Spleen (tissue), 11 donors: ENCODE results near the gene SLIT3. TPM values are rescaled to one million over a fixed set of nuclear protein-coding genes. Genes with fewer than 3 reads are reported as not detected.

Experiments used
- DNase-seq: peaks from one replicate; pipeline ENCODE4 v3.0.0-alpha.2; 2020
- H3K27ac ChIP-seq, 8 donors: fragments of 200-600 bp; sonication (generic) in 7 of 8; 1 replicate in 4 of 8; 2 replicates in 4 of 8; pipeline versions ENCODE4 v1.5.0 to v1.8.0; 2016 to 2021; ENCODE audit warnings: inconsistent platforms in 4 of 8, mild to moderate bottlenecking in 4 of 8, moderate library complexity in 1 of 8
- H3K27me3 ChIP-seq, 7 donors: fragments of 200-600 bp; sonication (generic) in 6 of 7; replicated peaks in 1 of 7; 1 replicate in 4 of 7; 2 replicates in 3 of 7; pipeline versions ENCODE4 v1.5.0 to v1.8.0; 2016 to 2021; ENCODE audit warnings: inconsistent platforms in 3 of 7, mild to moderate bottlenecking in 1 of 7
- H3K36me3 ChIP-seq, 6 donors: fragments of 200-600 bp; sonication (generic) in 5 of 6; 1 replicate in 4 of 6; 2 replicates in 2 of 6; pipeline versions ENCODE4 v1.5.0 to v1.8.0; 2016 to 2021; ENCODE audit warnings: inconsistent platforms in 2 of 6
- H3K4me1 ChIP-seq, 6 donors: fragments of 200-600 bp; sonication (generic) in 5 of 6; 1 replicate in 3 of 6; 2 replicates in 3 of 6; pipeline versions ENCODE4 v1.5.0 to v1.8.0; 2016 to 2021; ENCODE audit warnings: inconsistent platforms in 3 of 6
- H3K4me3 ChIP-seq, 8 donors: fragments of 200-600 bp; sonication (generic) in 7 of 8; 1 replicate in 4 of 8; 2 replicates in 4 of 8; pipeline versions ENCODE4 v1.5.0 to v1.8.0; 2016 to 2021; ENCODE audit warnings: inconsistent platforms in 4 of 8, mild to moderate bottlenecking in 4 of 8, moderate library complexity in 2 of 8
- H3K9me3 ChIP-seq, 8 donors: fragments of 200-600 bp; sonication (generic) in 7 of 8; 1 replicate in 4 of 8; 2 replicates in 4 of 8; pipeline versions ENCODE4 v1.5.0 to v1.8.0; 2016 to 2021; ENCODE audit warnings: inconsistent platforms in 4 of 8
- POLR2A ChIP-seq, 3 donors: fragments of 450-650 bp; IDR thresholded peaks; one replicate each; pipeline ENCODE4 v1.5.1; 2017; ENCODE audit warnings: antibody characterized with exemption in 3 of 3, mild to moderate bottlenecking in 1 of 3
- POLR2AphosphoS5 ChIP-seq, 3 donors: sonication (generic); formaldehyde crosslinking; IDR thresholded peaks; one replicate each; pipeline ENCODE4 v1.5.1; 2017; ENCODE audit warnings: antibody characterized with exemption in 3 of 3
- WGBS, 5 donors: extraction: QIAGEN DNeasy Blood & Tissue Kit in 3 of 5; methylation state at CpG; one replicate each; pipeline versions ENCODE4 v1.1.5 to v1.1.7; 2013 to 2018; 5-methylcytosine and 5-hydroxymethylcytosine counted together
- intact Hi-C: fragments of 100-400 bp; cut with DNase I; formaldehyde crosslinking; loops from one replicate; pipeline ENCODE4 v1.15.0; 2023; ENCODE audit warnings: low total_unique reads
- polyA plus RNA-seq, 3 donors: library from polyadenylated mRNA; stranded (reverse); fragments of 200-250 nt; gene quantifications; one replicate each; pipeline ENCODE4 v1.2.1, GENCODE V29; 2013
- total RNA-seq, 7 donors: library from RNA; depleted of rRNA in 3 of 7; stranded (reverse); fragments of >200 nt in 3 of 7; fragmentation: NEBNext Ultra II Directional in 4 of 7; extraction: Animal tissue kit (Norgen Biotek cat#: 25700) in 4 of 7; gene quantifications; one replicate each; pipeline versions ENCODE4 v1.1.0 to v1.2.1, GENCODE V29; 2016 to 2021
- TF ChIP-seq, protein P1 (sequence below), 11 experiments: fragments of 200-600 bp in 7 of 11; fragments of 450-650 bp in 4 of 11; sonication (generic) in 4 of 11; IDR thresholded peaks in 8 of 11; conservative IDR thresholded peaks in 3 of 11; 1 replicate in 7 of 11; 2 replicates in 4 of 11; pipeline versions ENCODE4 v1.4.0 to v1.8.0; 2016 to 2021; ENCODE audit warnings: antibody characterized with exemption in 11 of 11, inconsistent platforms in 4 of 11, mild to moderate bottlenecking in 1 of 11
- donor health status: healthy with polysubstance abuse.
- donor health status: DM: no; HTN: no; CAD: no; lungs with moderate emphysema.
- donor health status: DM: no; HTN: no; CAD: no.
- donor health status: Bipolar disorder and iron deficiency.
- donor health status: healthy.
- donor health status: DM: no; HTN: no; CAD: no.
- donor health status: DM: yes; HTN: yes; CAD: no.

The SLIT3 gene
- total and polyA plus RNA-seq, 10 donors, result 0.33 to 54.0 (median 13.2) TPM

DNA sequence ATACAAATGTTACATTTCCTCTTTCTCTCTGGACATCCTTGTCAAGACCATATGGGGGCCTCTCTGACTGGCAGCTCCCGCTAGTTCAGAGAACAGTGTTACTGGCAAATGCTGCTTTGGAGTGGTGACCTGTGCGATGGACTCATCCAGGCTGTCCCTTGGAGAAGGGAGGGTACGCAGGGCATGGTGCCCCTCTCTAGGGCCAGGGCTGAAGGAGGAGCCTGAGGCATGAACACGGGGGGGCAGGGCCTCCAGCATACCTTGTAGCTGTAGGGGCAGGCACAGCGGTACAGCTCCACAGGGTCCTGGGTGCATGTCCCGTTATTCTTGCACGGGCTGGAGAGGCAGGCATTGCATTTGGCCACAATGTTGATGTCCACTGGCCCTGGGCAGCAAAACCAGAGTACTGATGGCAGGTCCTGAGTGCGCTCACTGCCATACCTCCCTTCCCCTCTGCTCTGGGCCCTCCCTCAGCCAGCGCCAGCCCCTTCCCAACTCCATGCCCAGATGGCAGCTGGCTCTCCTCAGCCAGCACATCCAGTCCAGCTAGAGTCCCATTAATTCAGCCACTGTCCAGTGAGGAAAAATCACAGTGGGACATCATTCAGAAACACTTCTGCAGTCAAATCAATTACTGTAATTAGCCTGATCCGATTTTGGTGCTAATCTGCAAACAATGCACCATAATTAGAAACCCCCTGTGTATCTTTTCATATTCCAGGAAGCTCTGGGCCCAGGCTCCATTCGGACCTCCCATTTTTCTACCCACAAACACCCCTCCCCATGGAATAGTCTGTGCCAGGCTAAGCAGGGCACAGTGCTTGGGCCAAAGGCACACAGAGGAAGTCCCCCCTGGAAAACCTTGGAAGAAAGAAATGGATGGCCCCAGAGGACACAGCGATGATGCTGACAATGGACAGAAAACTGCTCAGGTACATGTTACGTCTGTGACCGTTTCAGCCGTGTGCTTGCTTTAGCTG, 592.9 kb downstream of the SLIT3 start:
- TF ChIP-seq POLR2A (IDR thresholded peaks at IDR 0.05) (no peak), POLR2AphosphoS5 (IDR thresholded peaks at IDR 0.05) (no peak)
- TF ChIP-seq, protein P1, sequence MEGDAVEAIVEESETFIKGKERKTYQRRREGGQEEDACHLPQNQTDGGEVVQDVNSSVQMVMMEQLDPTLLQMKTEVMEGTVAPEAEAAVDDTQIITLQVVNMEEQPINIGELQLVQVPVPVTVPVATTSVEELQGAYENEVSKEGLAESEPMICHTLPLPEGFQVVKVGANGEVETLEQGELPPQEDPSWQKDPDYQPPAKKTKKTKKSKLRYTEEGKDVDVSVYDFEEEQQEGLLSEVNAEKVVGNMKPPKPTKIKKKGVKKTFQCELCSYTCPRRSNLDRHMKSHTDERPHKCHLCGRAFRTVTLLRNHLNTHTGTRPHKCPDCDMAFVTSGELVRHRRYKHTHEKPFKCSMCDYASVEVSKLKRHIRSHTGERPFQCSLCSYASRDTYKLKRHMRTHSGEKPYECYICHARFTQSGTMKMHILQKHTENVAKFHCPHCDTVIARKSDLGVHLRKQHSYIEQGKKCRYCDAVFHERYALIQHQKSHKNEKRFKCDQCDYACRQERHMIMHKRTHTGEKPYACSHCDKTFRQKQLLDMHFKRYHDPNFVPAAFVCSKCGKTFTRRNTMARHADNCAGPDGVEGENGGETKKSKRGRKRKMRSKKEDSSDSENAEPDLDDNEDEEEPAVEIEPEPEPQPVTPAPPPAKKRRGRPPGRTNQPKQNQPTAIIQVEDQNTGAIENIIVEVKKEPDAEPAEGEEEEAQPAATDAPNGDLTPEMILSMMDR (IDR thresholded peaks at IDR 0.05 in 8 of 11, conservative IDR thresholded peaks at IDR 0.05 in 3 of 11), result no peak
- Histone ChIP-seq H3K27me3 (no peaks in the 10 kb centered on the region), H3K4me1 (no peaks in the 10 kb centered on the region), H3K9me3 (no peaks in the 10 kb centered on the region), H3K36me3 (no peaks in the 10 kb centered on the region), H3K4me3 (no peak overlapping the region), H3K27ac (no peak overlapping the region)
- no peak for DNase-seq
- WGBS, 5 donors, result 80 to 92% (median 84%) methylated on average over 14 to 15 of the region's 15 CpGs
- intact Hi-C loops, result no loop called here

DNA sequence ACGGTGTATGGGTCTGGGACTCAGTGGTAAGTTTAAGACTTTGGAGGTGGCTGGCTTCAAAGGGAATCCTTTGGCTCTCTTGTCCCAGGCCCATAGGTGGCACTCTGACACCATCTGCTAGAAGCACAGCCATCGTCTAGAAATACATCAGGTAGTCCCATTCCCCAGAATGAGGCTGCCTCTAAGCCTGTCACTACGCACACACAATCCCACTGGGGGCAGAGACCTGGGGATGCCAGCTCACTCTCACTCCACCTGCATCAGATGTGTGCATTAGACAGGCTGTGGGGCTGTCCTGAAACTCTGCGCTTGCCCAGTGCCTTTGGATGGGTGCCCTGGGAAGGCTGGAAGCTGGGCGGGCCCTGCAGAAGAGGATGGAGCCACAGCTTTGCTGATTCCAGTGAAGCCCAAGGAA, 594.3 kb downstream of the SLIT3 start:
- Histone ChIP-seq H3K9me3 (no peaks in the 10 kb centered on the region), H3K4me1 (no peaks in the 10 kb centered on the region)
- DNase-seq, result no peak

DNA sequence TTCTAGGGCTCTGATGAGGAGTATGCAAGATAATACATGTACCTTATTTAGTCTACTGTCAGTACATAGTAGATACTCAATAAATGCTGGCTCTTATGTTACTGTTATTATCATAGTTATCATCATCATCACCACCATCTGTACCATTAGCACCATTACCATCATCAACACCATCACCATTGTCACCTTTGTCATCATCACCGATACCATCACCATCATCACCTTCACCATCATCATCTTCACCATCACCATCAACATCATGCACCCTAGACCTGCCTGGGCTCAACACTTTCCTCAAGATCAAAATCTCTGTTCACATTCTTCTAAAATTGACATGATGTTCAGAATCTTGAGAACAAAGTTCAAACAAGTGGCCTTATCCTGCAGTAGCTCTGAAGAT, 595.6 kb downstream of the SLIT3 start:
- TF ChIP-seq, protein P1 (IDR thresholded peaks at IDR 0.05 in 8 of 11, conservative IDR thresholded peaks at IDR 0.05 in 3 of 11), result no peak
- no peak for TF ChIP-seq POLR2A (IDR thresholded peaks at IDR 0.05)
- TF ChIP-seq POLR2AphosphoS5 (IDR thresholded peaks at IDR 0.05), result no peak
- Histone ChIP-seq H3K4me3 (no peak overlapping the region), H3K27me3 (no peaks in the 10 kb centered on the region), H3K36me3 (no peaks in the 10 kb centered on the region), H3K27ac (no peak overlapping the region), H3K9me3 (no peaks in the 10 kb centered on the region), H3K4me1 (no peaks in the 10 kb centered on the region)
- 95 to 100% (median 98%) methylated on average over 1 of the region's 1 CpG for WGBS, 5 donors
- DNase-seq, result no peak
- intact Hi-C loops, result no loop called here

More for the DNA sequence above, 594.3 kb downstream of the SLIT3 start:
- intact Hi-C loops, result no loop called here
- Histone ChIP-seq H3K4me3 (no peak overlapping the region), H3K27me3 (no peaks in the 10 kb centered on the region), H3K36me3 (no peaks in the 10 kb centered on the region), H3K27ac (no peak overlapping the region)
- TF ChIP-seq POLR2A (IDR thresholded peaks at IDR 0.05), result no peak
- TF ChIP-seq, protein P1 (IDR thresholded peaks at IDR 0.05 in 8 of 11, conservative IDR thresholded peaks at IDR 0.05 in 3 of 11), result peak in 4 of 11 experiments; percentile 17 to 41 (median 24)
- TF ChIP-seq POLR2AphosphoS5 (IDR thresholded peaks at IDR 0.05), result no peak
- 70 to 79% (median 75%) methylated on average over 5 of the region's 5 CpGs for WGBS, 5 donors

DNA sequence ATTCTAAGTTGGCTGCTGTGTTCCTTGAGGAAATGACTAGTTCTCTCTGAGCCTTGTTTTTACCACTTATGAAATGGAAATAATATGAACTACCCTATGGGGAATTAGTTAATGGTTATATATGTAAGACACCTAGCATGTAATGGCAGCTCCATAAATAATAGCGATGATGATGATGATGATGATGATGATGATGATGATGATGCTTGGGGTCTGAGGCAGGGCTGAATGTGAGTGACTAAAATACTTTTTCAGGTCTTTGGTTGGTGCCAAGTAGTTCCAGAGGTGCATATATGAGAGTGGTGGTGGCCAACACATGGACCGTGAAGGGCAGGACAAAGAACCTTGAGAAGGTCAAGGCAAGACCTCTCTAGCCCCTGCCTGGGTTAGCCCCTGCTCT, 598.4 kb downstream of the SLIT3 start:
- Histone ChIP-seq H3K9me3 (no peaks in the 10 kb centered on the region), H3K36me3 (no peaks in the 10 kb centered on the region), H3K27ac (no peak overlapping the region), H3K4me3 (no peak overlapping the region), H3K4me1 (peaks cover 0 to 9% (median 0%) of the 10 kb centered on the region in 6 donors), H3K27me3 (no peaks in the 10 kb centered on the region)
- TF ChIP-seq POLR2A (IDR thresholded peaks at IDR 0.05) (no peak), POLR2AphosphoS5 (IDR thresholded peaks at IDR 0.05) (no peak)
- TF ChIP-seq, protein P1 (IDR thresholded peaks at IDR 0.05 in 8 of 11, conservative IDR thresholded peaks at IDR 0.05 in 3 of 11), result no peak
- no peak for DNase-seq
- intact Hi-C loops, result no loop called here
- WGBS, 5 donors, result 90 to 97% (median 92%) methylated on average over 2 of the region's 2 CpGs
